GM13977 (cell line): ENCODE data around the gene BMP2K.

Experiments
- DNase-seq: peaks from one replicate; pipeline ENCODE4 v3.0.0; 2012; ENCODE audit warnings: low spot score
- in situ Hi-C: fragments of 300-500 bp; cut with MboI; formaldehyde crosslinking; loops from one replicate; pipeline ENCODE4 v1.12.0; 2022; ENCODE audit warnings: low sequenced_read_pairs, low pct_unique_long_range_greater_than_20kb, mixed read lengths, inconsistent platforms; ENCODE audit not compliant: unreplicated experiment
- TF ChIP-seq, protein P1 (sequence below): IDR thresholded peaks from 2 replicates; pipeline ENCODE4 v1.5.1; 2012; ENCODE audit warnings: mild to moderate bottlenecking, control low read depth; ENCODE audit not compliant: insufficient read depth; ENCODE audit errors: extremely low read depth, missing control alignments

Gene BMP2K

DNA sequence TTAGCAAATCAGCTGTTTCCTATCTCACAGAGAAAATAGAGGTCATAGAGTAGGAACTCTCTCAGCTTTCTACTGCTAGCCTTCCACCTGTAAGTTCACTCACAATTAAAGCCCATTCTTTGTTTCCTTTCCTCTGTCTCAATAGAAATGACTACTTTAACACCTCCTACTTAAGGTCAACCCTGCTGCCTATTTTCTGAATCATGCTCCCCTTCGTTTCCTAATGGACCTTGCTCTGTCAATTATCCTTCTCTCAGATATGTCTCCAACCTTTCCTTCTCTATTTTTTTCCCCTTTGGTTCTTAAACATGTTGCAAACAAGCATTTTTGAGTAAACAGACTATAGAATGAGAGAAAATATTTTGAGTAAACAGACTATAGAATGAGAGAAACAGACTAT, 168.2 kb downstream of the BMP2K start:
- no peak for DNase-seq
- in situ Hi-C loops: loop anchor here (25.0 kb wide), 1 partner anchor 1268 kb away; no protein-coding TSS in a partner anchor
- TF ChIP-seq, protein P1, sequence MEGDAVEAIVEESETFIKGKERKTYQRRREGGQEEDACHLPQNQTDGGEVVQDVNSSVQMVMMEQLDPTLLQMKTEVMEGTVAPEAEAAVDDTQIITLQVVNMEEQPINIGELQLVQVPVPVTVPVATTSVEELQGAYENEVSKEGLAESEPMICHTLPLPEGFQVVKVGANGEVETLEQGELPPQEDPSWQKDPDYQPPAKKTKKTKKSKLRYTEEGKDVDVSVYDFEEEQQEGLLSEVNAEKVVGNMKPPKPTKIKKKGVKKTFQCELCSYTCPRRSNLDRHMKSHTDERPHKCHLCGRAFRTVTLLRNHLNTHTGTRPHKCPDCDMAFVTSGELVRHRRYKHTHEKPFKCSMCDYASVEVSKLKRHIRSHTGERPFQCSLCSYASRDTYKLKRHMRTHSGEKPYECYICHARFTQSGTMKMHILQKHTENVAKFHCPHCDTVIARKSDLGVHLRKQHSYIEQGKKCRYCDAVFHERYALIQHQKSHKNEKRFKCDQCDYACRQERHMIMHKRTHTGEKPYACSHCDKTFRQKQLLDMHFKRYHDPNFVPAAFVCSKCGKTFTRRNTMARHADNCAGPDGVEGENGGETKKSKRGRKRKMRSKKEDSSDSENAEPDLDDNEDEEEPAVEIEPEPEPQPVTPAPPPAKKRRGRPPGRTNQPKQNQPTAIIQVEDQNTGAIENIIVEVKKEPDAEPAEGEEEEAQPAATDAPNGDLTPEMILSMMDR: no peak

DNA sequence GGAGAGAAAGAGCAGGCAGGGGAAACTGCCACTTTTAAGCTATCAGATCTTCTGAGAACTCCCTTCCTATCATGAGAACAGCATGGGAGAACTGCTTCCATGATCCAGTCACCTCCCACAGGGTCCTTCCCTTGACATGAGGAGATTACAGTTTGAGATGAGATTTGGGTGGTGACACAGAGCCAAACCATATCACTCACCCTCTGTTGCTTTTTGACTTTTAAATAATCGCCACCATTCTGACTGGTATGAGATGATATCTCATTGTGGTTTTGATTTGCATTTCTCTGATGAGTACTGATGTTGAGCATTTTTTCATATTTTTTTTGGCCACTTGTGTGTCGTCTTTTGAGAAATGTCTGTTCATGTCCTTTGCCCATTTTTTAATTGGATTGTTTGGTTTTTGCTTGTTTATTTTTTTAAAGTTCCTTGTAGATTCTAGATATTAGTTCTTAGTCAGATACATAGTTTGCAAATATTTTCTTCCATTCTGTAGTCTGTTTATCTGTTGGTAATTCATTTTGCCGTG, 169.6 kb downstream of the BMP2K start:
- in situ Hi-C loops: loop anchor here (25.0 kb wide), 1 partner anchor 1267 kb away; no protein-coding TSS in a partner anchor
- TF ChIP-seq, protein P1: no peak
- DNase-seq: no peak

DNA sequence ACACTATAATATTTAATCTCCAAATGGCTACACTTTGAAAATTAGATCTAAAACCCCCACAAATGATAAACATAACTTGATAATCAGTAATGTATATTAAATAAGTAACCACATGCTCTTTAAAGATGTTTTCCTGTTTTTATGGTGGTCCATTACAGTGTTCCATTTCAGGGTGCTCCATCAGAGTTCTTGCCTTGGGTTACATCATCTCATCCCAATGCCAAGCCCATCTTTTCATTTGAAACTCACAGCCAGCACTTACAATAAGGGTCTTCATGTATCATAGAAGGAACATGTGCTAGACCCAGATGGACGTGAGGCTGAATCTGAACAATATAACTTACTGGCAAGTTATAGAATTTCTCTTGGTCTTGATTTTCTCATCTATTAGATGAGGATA, 173.6 kb downstream of the BMP2K start:
- DNase-seq: no peak
- in situ Hi-C loops: loop anchor here (25.0 kb wide), 1 partner anchor 1263 kb away; no protein-coding TSS in a partner anchor
- TF ChIP-seq, protein P1: no peak

DNA sequence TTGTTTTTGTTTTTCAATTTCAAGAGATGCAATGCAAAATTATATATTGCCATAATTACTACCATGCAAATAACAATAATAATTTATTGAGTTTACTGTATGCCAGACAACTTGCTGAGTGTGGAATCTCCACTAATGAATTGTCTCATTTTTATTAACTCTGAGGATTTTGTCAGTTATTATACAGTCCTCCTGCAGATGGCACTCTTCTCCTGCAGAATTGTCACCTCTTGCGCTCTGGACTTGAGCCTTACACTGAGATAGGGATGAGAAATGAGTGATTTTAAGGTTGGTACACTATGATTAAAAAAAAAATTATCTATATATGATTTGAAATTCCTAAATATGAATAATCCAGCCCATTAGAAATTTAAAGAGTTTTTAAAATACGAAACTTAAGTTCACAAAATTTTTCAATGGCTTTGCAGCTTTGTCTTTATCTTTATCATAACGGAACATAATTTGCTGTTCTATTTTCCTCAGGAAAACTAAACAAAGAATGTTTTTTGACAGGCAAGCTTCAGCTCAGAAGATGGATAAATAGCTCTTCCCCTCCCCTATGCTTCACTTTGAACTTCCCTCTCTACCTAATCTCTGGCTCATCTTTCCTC, 175.8 kb downstream of the BMP2K start:
- peak; percentile 17 for DNase-seq
- TF ChIP-seq, protein P1: peak; percentile 75
- in situ Hi-C loops: no loop called here

DNA sequence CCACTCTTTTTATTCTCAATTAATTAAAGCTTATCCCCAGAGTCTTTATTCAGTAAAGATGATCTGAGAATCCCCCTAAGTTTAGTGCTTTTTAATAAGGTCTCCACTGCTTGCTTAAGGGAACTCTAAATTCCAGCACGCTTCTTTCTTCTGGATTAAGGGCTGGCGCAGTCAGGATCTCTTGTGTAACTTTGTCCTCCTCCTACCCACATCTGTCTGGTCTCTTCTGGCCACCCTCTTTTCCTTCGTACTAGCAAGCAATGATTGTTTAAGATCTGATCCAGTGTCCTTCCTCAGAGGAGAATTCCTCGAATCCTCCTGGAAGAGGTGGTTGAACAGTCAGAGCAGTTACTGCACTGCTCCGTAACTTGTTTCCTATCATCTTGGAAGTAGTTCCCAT, 177.1 kb downstream of the BMP2K start:
- in situ Hi-C loops: no loop called here
- TF ChIP-seq, protein P1: no peak
- DNase-seq: no peak

DNA sequence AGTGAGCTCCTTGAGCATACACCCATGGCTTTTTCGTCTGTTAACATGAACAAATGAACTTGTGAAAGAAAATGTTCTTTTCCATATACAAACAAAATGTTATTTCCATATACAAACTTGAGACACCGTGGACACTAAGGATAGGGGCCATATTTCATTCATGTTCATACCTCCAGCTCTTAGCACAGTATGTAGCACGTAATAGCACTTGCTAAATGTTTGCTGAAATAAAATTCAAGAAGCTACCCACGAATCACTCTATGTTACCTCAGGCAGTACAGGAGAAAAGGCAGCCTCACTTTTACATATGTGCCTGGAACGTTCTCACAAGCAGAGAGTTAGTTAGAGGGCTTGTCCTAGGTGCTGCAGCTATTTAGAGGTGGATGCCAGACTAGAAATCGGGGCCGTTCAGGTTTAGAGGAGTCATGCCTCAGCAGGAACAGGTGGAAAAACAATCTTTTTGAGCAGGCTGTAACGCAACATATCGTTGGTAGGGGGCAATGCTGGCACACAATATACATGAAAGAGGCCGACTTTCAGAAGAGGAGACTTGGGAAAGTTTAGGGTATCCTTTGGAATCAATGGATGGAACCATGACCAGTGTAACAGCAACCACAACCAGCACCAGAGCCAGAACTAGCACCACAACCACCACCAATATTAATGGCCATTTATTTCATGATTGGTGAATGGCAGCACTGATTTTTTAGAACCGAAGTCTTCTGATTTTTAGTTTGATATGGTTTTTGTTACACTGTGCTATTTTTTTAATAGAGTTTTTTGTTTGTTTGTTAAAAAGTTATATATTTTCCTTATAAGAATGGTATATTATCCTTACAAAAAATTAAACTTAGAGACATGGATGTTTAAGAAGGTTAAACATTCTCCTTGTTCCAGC, 177.9 kb downstream of the BMP2K start:
- in situ Hi-C loops: no loop called here
- TF ChIP-seq, protein P1: peak; percentile 47
- DNase-seq: no peak
